SJCRH30 (cell line): ENCODE results near the gene MAPK11. TPM values are rescaled to one million over a fixed set of nuclear protein-coding genes. Genes with fewer than 3 reads are reported as not detected.

ENCODE experiments used
- DNase-seq, 2 experiments: peaks; one replicate each; pipeline ENCODE4 v3.0.0-alpha.2; 2015 to 2020
- H3K27ac ChIP-seq: fragments of 250-450 bp; sonication (Bioruptor Pico); 2 replicates; pipeline ENCODE4 v1.5.1; 2020; ENCODE audit warnings: mild to moderate bottlenecking, moderate library complexity
- H3K27me3 ChIP-seq: fragments of 250-450 bp; sonication (Bioruptor Pico); 2 replicates; pipeline ENCODE4 v1.5.1; 2020; ENCODE audit warnings: mild to moderate bottlenecking, moderate library complexity
- H3K36me3 ChIP-seq: fragments of 250-450 bp; sonication (Bioruptor Pico); 2 replicates; pipeline ENCODE4 v1.5.1; 2020; ENCODE audit warnings: mild to moderate bottlenecking, moderate library complexity
- H3K4me1 ChIP-seq: fragments of 250-450 bp; sonication (Bioruptor Pico); 2 replicates; pipeline ENCODE4 v1.5.1; 2020; ENCODE audit warnings: mild to moderate bottlenecking, moderate library complexity
- H3K4me3 ChIP-seq: fragments of 250-450 bp; sonication (Bioruptor Pico); 2 replicates; pipeline ENCODE4 v1.5.1; 2020; ENCODE audit warnings: mild to moderate bottlenecking, moderate library complexity
- H3K9me3 ChIP-seq: fragments of 250-450 bp; sonication (Bioruptor Pico); replicated peaks from 2 replicates; pipeline ENCODE4 v1.5.1; 2020; ENCODE audit warnings: mild to moderate bottlenecking, moderate library complexity
- total RNA-seq: library from RNA; depleted of rRNA; stranded (reverse); fragments of >200 nt; shearing (Covaris generic); gene quantifications from 2 replicates; pipeline ENCODE4 v1.2.3, GENCODE V29; 2014

MAPK11 gene
- total RNA-seq, 1 experiment from 2014 or later, result 4.2 TPM

GRCh38 chr22:50270666-50271394, 650 bp upstream of the MAPK11 start:
- Histone ChIP-seq H3K36me3 (peaks cover 13% of the 10 kb centered on the region), H3K4me1 (peaks cover 17% of the 10 kb centered on the region), H3K27me3 (no peaks in the 10 kb centered on the region), H3K9me3 (no peaks in the 10 kb centered on the region), H3K4me3 (peak overlapping the region; percentile 52), H3K27ac (no peak overlapping the region)
- peak; percentile 88 to 89 for DNase-seq

GRCh38 chr22:50269573-50269969, 609 bp downstream of the MAPK11 start:
- H3K4me1 ChIP-seq, result peaks cover 17% of the 10 kb centered on the region
- peak; percentile 45 to 60 for DNase-seq
- H3K27ac ChIP-seq, result no peak overlapping the region
- H3K9me3 ChIP-seq, result no peaks in the 10 kb centered on the region
- 0 out of 2 replicates have a peak, but pooled peaks cover 3% of the 10 kb centered on the region for H3K36me3 ChIP-seq
- peak overlapping the region; percentile 52 for H3K4me3 ChIP-seq
- H3K27me3 ChIP-seq, result no peaks in the 10 kb centered on the region

- peaks cover 17% of the 10 kb centered on the region for H3K4me1 ChIP-seq
- no peaks in the 10 kb centered on the region for H3K27me3 ChIP-seq
- no peak overlapping the region for H3K4me3 ChIP-seq
- DNase-seq, result no peak
- H3K9me3 ChIP-seq, result no peaks in the 10 kb centered on the region
- no peak overlapping the region for H3K27ac ChIP-seq
- no peaks in the 10 kb centered on the region for H3K36me3 ChIP-seq
These were observed 1.5 kb downstream of the MAPK11 start for GRCh38 chr22:50268655-50269113.

GRCh38 chr22:50267591-50268390, 2.4 kb downstream of the MAPK11 start:
- H3K36me3 ChIP-seq, result no peaks in the 10 kb centered on the region
- no peak for DNase-seq
- no peak overlapping the region for H3K4me3 ChIP-seq
- H3K9me3 ChIP-seq, result no peaks in the 10 kb centered on the region
- H3K27ac ChIP-seq, result no peak overlapping the region
- peaks cover 25% of the 10 kb centered on the region for H3K4me1 ChIP-seq
- H3K27me3 ChIP-seq, result no peaks in the 10 kb centered on the region

GRCh38 chr22:50266994-50267393, 3.2 kb downstream of the MAPK11 start:
- no peak overlapping the region for H3K4me3 ChIP-seq
- no peak overlapping the region for H3K27ac ChIP-seq
- no peaks in the 10 kb centered on the region for H3K27me3 ChIP-seq
- no peak for DNase-seq
- no peaks in the 10 kb centered on the region for H3K36me3 ChIP-seq
- H3K9me3 ChIP-seq, result no peaks in the 10 kb centered on the region
- H3K4me1 ChIP-seq, result peaks cover 30% of the 10 kb centered on the region

- H3K27ac ChIP-seq, result no peak overlapping the region
- H3K9me3 ChIP-seq, result no peaks in the 10 kb centered on the region
- no peak overlapping the region for H3K4me3 ChIP-seq
- DNase-seq, result no peak
- H3K27me3 ChIP-seq, result no peaks in the 10 kb centered on the region
- no peaks in the 10 kb centered on the region for H3K36me3 ChIP-seq
- peaks cover 23% of the 10 kb centered on the region for H3K4me1 ChIP-seq
These were observed 5.1 kb downstream of the MAPK11 start for GRCh38 chr22:50264946-50265669.

DNA sequence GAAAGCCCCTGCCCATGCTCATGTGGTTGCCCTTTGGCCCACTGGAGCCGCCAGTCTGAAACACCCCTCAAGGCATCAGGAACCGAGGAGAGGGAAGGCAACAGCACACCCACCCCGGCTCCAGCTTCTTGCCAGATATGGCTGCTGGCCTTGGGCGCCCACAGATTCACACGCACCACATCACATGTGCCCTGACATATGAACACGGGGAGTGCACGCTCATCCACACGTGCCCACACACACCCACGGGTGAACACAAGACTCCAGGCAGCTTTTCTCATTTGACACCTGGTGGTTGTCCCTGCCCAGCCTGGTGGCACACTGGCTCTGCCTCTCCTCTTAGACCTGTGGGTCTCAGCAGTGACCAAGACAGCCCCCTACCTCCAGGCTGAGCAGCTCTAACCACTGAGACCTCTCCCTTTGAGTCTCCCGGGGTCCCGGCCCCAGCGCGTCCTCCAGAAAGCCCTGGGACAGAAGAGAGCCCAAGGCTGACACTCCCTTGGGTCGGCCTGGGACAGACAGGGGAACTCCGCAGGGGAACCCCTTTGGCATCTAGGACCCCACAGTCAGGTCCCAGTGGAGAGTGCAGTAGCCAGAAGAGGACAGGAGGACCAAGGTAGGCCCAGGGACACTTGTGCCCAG, 6.0 kb downstream of the MAPK11 start:
- H3K9me3 ChIP-seq, result no peaks in the 10 kb centered on the region
- H3K36me3 ChIP-seq, result no peaks in the 10 kb centered on the region
- no peak for DNase-seq
- H3K4me3 ChIP-seq, result no peak overlapping the region
- no peaks in the 10 kb centered on the region for H3K27me3 ChIP-seq
- H3K4me1 ChIP-seq, result peaks cover 18% of the 10 kb centered on the region
- H3K27ac ChIP-seq, result no peak overlapping the region

- Histone ChIP-seq H3K27ac (no peak overlapping the region), H3K4me3 (no peak overlapping the region), H3K4me1 (peaks cover 17% of the 10 kb centered on the region), H3K9me3 (no peaks in the 10 kb centered on the region), H3K36me3 (no peaks in the 10 kb centered on the region), H3K27me3 (no peaks in the 10 kb centered on the region)
- DNase-seq, result no peak
These were observed 7.1 kb downstream of the MAPK11 start for GRCh38 chr22:50262973-50263617.

DNA sequence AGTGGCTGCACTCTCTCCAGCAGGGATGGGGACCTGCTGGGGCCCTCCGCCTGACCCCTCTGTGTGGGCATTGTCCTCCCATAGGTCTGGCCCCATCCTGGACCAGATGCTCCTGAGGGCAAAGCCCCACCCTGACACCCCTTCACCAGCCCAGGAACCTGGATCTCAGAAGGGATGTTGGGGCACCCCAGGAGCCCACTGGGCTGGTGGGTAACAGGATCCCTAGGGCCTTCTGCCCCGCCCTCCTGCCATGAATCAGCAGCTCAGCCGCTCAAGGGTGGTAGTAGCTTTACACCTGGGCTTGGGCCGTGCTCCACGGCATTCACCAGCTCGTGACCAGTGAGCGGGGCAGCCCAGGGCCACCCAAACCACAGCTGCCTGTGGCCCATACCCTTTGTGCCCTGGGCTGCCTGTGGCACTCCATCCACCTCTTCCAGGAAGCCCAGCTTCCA, 7.7 kb downstream of the MAPK11 start:
- peak; percentile 46 to 66 for DNase-seq
- Histone ChIP-seq H3K4me1 (peaks cover 17% of the 10 kb centered on the region), H3K27ac (no peak overlapping the region), H3K27me3 (no peaks in the 10 kb centered on the region), H3K4me3 (peak overlapping the region; percentile 87), H3K9me3 (no peaks in the 10 kb centered on the region), H3K36me3 (no peaks in the 10 kb centered on the region)

DNA sequence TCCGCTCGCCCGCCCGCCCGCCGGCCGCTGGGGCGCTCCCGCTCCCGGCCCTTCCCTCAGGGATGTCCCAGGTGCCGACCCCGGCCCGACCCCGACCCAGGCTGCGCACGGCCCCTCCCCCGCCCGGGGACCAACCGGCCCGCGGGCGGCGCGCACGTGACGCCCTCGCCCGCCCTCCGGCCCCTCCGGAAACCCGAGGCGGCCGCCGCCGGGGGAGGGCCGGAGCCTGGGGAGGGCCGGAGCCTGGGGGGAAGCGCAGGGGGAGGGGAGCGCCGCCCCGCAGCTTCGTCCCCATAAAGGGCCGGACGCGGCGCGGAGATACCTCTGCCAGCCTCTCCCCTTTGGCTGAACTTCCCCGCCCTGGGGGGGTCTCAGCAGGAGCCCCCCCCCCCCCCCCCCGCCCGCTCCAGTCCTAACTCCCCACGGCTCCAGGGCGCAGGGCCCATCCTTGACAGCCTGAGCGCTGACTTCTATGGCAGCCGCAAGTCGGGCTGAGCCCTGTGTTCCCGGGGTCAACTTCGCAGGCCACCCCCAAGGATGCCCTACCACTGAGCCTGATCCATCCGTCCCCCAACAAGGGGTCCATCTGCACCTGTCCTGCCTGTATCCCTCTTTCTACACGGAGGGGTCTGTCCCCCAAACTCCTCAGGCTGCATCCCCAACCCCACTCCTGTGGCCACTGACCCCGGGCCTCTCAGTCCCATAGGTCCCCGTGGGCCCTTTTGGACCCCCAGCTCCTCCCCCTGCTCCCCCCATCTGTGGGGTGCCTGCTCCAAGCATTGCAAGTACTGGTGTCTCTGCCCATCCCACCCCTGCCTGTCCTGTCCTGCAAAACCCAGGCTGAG, 8.3 kb downstream of the MAPK11 start, which contains the start of gene MAPK12:
MAPK12 (minus strand) TSS at position 69 of the 845 bp plus-strand sequence. CDS start 174 bp downstream, outside the sequence.
- peak within 1 kb of the TSS; percentile 87 for H3K4me3 ChIP-seq
- H3K27ac ChIP-seq, result peak within 1 kb of the TSS; percentile 53
- H3K27me3 ChIP-seq, result no peaks in the 10 kb centered on the region
- H3K9me3 ChIP-seq, result no peaks in the 10 kb centered on the region
- H3K36me3 ChIP-seq, result no peaks in the 10 kb centered on the region
- peaks cover 17% of the 10 kb centered on the region for H3K4me1 ChIP-seq
- peak; percentile 61 to 77 for DNase-seq

- Histone ChIP-seq H3K36me3 (no peaks in the 10 kb centered on the region), H3K9me3 (no peaks in the 10 kb centered on the region), H3K27me3 (no peaks in the 10 kb centered on the region), H3K4me3 (peak overlapping the region; percentile 87), H3K4me1 (peaks cover 17% of the 10 kb centered on the region), H3K27ac (peak overlapping the region; percentile 53)
- peak; percentile 73 to 74 for DNase-seq
These were observed 9.2 kb downstream of the MAPK11 start for GRCh38 chr22:50260801-50261614.

- Histone ChIP-seq H3K27ac (peak overlapping the region; percentile 53; the same call in 1 of the 2 replicates), H3K4me3 (peak overlapping the region; percentile 87), H3K36me3 (no peaks in the 10 kb centered on the region), H3K27me3 (no peaks in the 10 kb centered on the region), H3K4me1 (peaks cover 17% of the 10 kb centered on the region), H3K9me3 (no peaks in the 10 kb centered on the region)
- DNase-seq, result peak; percentile 60 to 62
These were observed 9.8 kb downstream of the MAPK11 start for GRCh38 chr22:50260434-50260800.
